SK-MEL-5 (cell line): ENCODE results near the gene OR7G3. TPM values are rescaled to one million over a fixed set of nuclear protein-coding genes. Genes with fewer than 3 reads are reported as not detected.

Experiments used
- DNase-seq: peaks from one replicate; pipeline ENCODE4 v3.0.0-alpha.2; 2016; ENCODE audit warnings: low read depth, low spot score
- in situ Hi-C: cut with HindIII; loops from 2 replicates; pipeline ENCODE4 v1.10.0; 2016; ENCODE audit warnings: low sequenced_read_pairs, high pct_unique_total_duplicates, low pct_unique_long_range_greater_than_20kb
- polyA plus RNA-seq, 2 experiments: library from polyadenylated mRNA; depleted of rRNA; stranded (reverse); fragments of >200 nt; gene quantifications; 2 replicates each; pipeline ENCODE4 v1.2.3, GENCODE V29; 2015
- total RNA-seq: library from RNA; depleted of rRNA; stranded (reverse); fragments of >200 nt; shearing (Covaris generic); gene quantifications from 2 replicates; pipeline ENCODE4 v1.2.3, GENCODE V29; 2014; rRNA removed

OR7G3 gene
- total RNA-seq = not detected in 2 replicates
- polyA plus RNA-seq (2015; cell fraction: cytosol; rRNA removed) = not detected in 2 replicates
- polyA plus RNA-seq (2015; cell fraction: nucleus; rRNA removed) = not detected in 2 replicates

DNA sequence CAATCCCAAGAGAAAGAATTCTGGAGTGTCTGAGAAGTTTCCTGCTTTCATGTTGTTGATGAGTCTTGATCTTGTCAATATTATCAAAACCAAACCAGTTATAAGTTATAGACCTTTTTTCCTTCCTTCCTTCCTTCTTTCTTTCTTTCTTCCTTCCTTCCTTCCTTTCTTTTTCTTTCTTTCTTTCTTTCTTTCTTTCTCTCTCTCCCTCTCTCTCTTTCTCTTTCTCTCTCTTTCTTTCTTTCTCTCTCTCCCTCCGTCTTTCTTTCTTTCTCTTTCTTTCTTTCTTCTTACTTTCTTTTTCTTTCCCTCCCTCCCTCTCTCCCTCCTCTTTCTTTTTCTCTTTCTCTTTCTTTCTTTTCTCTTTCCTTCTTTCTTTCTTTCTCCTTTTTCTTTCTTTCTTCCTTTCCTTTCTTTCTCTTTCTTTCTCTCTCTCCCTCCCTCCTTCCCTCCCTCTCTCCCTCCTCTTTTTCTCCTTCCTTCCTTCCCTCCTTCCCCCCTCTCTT, at the start of gene OR7G3:
OR7G3 (minus strand) TSS at position 51 of the 506 bp plus-strand sequence; CDS start at position 51, 0 bp downstream.
- no peak for DNase-seq

DNA sequence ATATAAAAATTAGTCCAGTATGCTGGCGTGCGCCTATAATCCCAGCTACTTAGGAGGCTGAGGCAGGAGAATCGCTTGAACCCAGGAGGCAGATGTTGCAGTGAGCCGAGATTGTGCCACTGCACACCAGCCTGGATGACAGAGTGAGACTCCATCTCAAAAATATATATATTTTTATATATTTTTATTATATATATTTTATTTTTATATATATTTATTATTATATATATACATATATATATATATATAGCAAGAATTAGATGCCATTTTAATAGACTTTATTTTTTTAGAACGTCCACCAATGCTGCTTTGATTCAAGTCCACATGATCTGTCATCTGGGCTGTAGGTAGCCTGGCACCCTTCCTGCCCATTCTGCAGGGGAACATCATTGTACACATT, 48.6 kb upstream of the OR7G3 start:
- in situ Hi-C loops = no loop called here
- DNase-seq = no peak

More for the DNA sequence above, at the start of gene OR7G3:
- in situ Hi-C loops = no loop called here

DNA sequence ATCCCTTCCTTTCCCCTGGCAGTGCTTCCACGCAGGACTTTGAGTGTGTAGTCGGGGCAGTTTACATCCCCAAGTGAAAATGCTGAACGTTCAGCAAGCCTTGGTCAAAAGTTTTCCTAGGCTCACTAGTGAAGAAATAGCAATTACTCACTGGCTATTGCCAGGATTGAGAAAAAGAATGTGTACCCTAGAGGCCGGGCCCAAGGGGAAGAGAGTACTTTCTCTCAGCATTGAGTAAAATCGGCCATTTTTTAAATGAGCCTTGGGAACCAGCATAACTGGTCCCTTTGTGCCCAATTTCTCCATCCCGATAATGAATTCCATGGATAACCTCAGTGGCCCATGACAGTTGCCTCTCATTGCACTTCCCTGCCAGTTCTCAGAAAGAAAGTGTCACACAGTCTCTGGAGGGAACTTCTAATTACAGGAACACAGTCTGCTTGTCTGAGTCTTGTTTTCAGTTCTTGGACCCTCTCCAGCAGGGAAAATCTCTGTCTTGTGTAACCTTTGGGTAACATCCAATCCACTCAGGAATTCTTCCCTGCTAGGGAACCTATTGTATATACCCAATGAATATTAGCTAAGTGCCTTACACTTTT, 44.7 kb upstream of the OR7G3 start:
- no peak for DNase-seq
- in situ Hi-C loops = no loop called here

DNA sequence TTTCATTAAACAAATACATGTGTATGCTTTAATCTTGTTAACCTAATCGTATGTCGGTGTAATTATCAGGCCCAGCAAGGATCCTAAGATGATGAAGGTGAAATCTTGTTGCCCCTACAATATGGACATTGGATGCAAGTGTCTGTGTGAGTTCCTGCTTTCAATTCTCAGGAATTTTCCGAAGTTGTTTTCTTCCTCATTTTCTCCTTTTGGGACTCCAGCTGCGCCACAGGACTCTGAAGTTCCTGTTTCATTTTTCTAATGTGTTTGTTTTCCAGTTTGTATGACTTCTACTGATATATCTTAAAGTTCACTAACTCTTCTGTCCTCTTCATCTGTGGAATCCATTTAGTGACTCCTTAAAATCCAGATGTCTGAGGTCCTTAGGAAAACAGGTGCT, 40.1 kb upstream of the OR7G3 start:
- in situ Hi-C loops = no loop called here

GRCh38 chr19:9165261-9165660, 38.5 kb upstream of the OR7G3 start:
- in situ Hi-C loops = no loop called here
- DNase-seq = no peak

More for the DNA sequence above, 40.1 kb upstream of the OR7G3 start:
- DNase-seq = no peak

DNA sequence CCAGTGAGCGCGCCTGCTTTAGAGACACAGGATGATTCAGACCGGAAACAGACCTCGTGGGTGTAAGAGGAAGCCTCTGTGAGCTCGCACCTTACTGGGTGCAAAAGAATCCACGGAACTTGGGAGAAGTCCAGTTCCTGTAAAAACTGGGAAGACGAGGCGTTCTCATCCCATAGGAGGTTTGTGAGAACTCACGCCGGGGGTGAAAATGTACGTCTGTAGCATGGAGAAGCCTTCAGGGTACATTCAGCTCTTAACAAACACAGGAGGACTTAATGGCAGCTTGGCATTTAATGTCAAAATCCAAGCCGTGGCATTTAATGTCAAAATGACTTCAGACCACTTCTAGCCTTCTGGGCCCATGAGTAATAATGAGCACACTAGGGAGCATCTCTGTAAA, 34.7 kb upstream of the OR7G3 start:
- in situ Hi-C loops = no loop called here
- DNase-seq = no peak

DNA sequence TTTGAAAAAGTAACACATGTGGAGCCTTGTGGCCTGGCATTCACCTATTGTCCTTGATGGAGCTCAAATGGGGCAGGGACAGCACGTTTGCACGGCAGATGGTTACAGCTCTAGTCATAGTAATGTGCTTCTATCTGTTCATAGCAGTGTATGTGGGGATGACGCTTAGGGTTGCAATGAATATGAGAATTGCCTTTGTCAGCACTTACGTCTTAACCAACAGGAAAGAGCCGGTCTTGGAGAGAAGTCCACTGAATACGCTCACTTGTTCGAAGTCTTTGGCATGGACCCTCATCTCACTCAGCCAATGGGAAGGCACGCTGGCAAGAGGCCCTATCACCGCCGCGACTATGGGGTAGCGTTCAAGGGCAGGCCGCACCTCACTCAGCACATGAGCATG, 33.1 kb upstream of the OR7G3 start:
- no peak for DNase-seq
- in situ Hi-C loops = no loop called here

- DNase-seq = no peak
- in situ Hi-C loops = no loop called here
Measured at GRCh38 chr19:9156304-9156703, 29.6 kb upstream of the OR7G3 start.

DNA sequence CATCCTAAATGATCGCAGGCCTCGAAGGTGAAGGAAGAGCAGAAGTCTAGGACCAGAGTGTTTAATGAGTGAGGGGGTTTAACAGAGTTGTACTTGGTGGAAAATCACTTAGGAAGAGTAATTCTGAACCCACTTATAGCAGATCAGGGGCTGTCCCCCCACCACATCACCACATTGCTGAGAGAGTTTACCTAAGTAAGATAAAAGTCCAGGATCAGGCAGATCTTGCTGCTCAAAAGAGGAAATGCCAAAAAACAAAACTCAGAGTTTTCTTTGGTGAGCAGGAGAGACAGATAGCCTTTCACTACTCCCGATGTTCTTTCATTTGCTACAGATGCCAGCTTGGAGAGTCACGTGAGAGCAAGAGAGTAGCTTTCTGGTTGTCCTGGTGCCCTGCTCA, 28.8 kb upstream of the OR7G3 start:
- DNase-seq = no peak
- in situ Hi-C loops = no loop called here

GRCh38 chr19:9151367-9151766, 24.6 kb upstream of the OR7G3 start:
- in situ Hi-C loops = no loop called here
- DNase-seq = no peak

DNA sequence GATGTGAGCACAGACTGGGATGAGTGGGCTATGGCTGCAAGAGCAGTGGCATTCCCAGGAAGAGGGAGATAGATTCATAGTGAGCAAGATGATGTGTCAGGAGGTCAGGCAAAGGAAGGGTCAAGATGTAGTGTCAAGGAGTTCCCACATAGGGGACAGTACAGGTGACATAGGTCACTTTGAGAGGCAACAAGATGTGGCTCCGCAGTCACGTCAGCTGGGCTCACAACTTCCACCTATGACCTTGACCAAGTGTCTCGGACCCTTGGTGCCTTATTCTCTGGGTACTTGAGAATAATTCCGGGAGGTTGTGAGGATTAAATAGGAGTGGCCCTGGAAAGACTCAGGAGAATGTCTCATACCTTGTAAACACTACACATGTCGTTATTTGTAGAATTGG, 23.9 kb upstream of the OR7G3 start:
- in situ Hi-C loops = no loop called here
- no peak for DNase-seq

- in situ Hi-C loops = no loop called here
- no peak for DNase-seq
Measured at GRCh38 chr19:9149997-9150396, 23.2 kb upstream of the OR7G3 start.

DNA sequence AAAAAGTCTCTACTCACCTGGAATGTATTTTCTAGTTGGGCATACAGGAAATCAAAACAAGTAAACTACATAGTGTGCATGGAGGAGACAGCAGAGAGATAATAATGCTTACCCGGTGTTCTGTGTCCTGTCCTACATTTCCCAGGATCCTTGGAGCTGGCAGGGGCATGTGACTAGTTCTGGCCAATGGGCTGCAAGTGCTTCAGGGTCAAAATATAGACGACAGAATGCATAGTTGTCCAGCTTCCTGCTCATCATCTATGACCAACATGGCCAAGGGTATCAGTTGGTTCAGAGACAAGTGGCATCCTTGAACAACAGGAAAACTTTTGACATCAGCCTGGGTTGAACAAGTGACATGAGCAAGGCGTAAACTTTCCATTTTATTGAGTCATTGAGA, 21.9 kb upstream of the OR7G3 start:
- DNase-seq = no peak
- in situ Hi-C loops = no loop called here

DNA sequence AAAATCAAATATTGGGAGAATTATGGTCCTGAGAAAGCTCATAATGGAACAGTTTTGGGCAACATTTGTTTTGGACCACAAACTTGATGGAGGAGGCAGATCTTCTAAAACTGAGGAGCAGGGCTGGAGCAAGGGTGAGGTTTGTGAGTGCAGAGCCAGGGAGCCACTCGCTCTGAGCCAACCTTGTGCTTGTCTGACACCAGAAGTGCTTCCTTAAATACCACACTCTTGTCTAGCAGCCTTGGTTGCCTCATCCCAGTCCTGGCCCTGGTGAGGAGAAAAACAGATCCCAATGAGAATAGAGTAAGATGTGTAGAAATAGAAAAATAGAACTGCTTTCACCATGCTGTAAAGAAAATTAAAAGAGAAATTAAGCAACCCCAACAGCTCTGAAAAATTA, 20.1 kb upstream of the OR7G3 start:
- no peak for DNase-seq
- in situ Hi-C loops = no loop called here

DNA sequence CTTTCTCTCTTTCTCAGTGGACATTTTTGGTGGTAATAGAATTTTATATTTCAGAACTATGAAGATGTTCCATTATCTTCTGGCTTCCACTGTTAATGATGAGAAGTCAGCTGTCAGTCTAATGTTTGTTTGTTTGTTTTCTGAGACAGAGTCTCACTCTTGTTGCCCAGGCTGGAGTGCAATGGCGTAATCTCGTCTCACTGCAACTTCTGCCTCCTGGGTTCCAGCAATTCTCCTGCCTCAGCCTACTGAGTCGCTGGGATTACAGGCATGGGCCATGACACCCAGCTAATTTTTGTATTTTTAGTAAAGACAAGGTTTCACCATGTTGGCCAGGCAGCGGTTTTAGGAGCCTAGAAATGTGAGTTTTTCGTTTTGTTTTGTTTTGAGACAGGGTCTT, 18.2 kb upstream of the OR7G3 start:
- in situ Hi-C loops = no loop called here
- no peak for DNase-seq

- peak; percentile 91 for DNase-seq
- in situ Hi-C loops = no loop called here
Measured at GRCh38 chr19:9140159-9140874, 13.6 kb upstream of the OR7G3 start, which contains the start of gene ZNF317. TSS of gene ZNF317 (plus strand) at chr19:9140397. CDS start at chr19:9156017, 15,620 bp downstream.

- in situ Hi-C loops = no loop called here
- DNase-seq = no peak
Measured at GRCh38 chr19:9139609-9140158, 12.9 kb upstream of the OR7G3 start.

DNA sequence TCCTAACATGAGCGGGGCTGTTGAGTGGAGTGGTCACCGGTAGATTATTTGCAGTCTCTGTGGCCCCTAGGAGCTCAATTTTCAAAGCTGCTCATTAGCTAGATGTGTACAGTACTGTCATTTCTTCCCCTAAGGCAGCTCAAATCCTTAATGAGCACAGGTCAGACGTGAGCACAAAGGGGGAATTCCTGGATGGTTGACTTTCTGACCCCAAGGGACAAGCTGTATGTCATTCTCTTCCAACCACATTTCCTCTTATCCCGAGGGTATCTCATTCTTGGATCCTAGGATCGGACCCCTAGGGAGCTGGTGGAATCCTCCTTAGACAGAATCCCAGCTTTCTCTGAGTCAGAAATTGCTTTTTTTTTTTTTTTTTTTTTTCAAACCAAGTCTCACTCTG, 5.7 kb upstream of the OR7G3 start:
- DNase-seq = no peak
- in situ Hi-C loops = no loop called here

GRCh38 chr19:9130965-9131364, 4.2 kb upstream of the OR7G3 start:
- DNase-seq = no peak
- in situ Hi-C loops = no loop called here
